GM23338 (cell line): Measurements from ENCODE around the gene ARL4D.

Experiments used
- CREB1 ChIP-seq: fragments of 250-450 bp; sonication (Bioruptor Pico); IDR thresholded peaks from 2 replicates; pipeline ENCODE4 v1.5.0; 2020; ENCODE audit warnings: low read depth, mild to moderate bottlenecking, moderate library complexity
- CTCF ChIP-seq, 2 experiments: fragments of 200-600 bp in 1 of 2; sonication (generic) in 1 of 2; conservative IDR thresholded peaks; 2 replicates each; pipeline versions ENCODE4 v1.5.1 to v1.6.1; 2016 to 2017; ENCODE audit warnings: antibody characterized with exemption in 2 of 2, low read depth in 2 of 2, mild to moderate bottlenecking in 2 of 2, moderate library complexity in 1 of 2
- ETS1 ChIP-seq: IDR thresholded peaks from 2 replicates; pipeline ENCODE4 v1.6.1; 2016; ENCODE audit warnings: antibody characterized with exemption
- EZH2 ChIP-seq: fragments of 200-600 bp; sonication (generic); IDR thresholded peaks from one replicate; pipeline ENCODE4 v1.8.0; 2017; ENCODE audit warnings: antibody characterized with exemption, mild to moderate bottlenecking, low read depth; ENCODE audit not compliant: unreplicated experiment
- EZH2phosphoT487 ChIP-seq: fragments of 200-600 bp; sonication (generic); IDR thresholded peaks from one replicate; pipeline ENCODE4 v1.8.1; 2018; ENCODE audit warnings: antibody characterized with exemption; ENCODE audit not compliant: unreplicated experiment
- JUNB ChIP-seq: IDR thresholded peaks from one replicate; pipeline ENCODE4 v1.6.1; 2016; ENCODE audit warnings: antibody characterized with exemption; ENCODE audit not compliant: unreplicated experiment
- NANOG ChIP-seq: IDR thresholded peaks from 2 replicates; pipeline ENCODE4 v1.6.1; 2016; ENCODE audit warnings: antibody characterized with exemption, borderline replicate concordance
- POLR2AphosphoS5 ChIP-seq: IDR thresholded peaks from 2 replicates; pipeline ENCODE4 v1.6.1; 2016; ENCODE audit warnings: antibody characterized with exemption, low read depth
- REST ChIP-seq: IDR thresholded peaks from one replicate; pipeline ENCODE4 v1.6.1; 2018; ENCODE audit warnings: antibody characterized with exemption; ENCODE audit not compliant: unreplicated experiment
- ZNF462 ChIP-seq: fragments of 250-450 bp; sonication (Bioruptor Pico); IDR thresholded peaks from 2 replicates; pipeline ENCODE4 v1.5.0; 2020; ENCODE audit warnings: mild to moderate bottlenecking, moderate library complexity

GRCh38 chr17:43427362-43428043 lies 28.7 kb downstream of the ARL4D start:
- TF ChIP-seq CTCF (conservative IDR thresholded peaks at IDR 0.05; ENCODE audit: low read depth in 2 of 2) (no peak), POLR2AphosphoS5 (no peak), ZNF462 (no peak), EZH2phosphoT487 (no peak), EZH2 (no peak), REST (no peak), CREB1 (CRISPR knock-in tag) (no peak), JUNB (no peak), NANOG (no peak), ETS1 (no peak)
